Stimulated activated naive CD8-positive, alpha-beta T cell treated with anti-CD3 and anti-CD28 coated beads, Interleukin-15, Interleukin-2, amounts not matched to agents 100 ng/mL and 50 ng/mL, for 24 hours (primary cell): Measurements from ENCODE around the gene TDP2.
"Not testable (repeated sequence)": the region's sequence is repeated elsewhere in the genome, so short reads cannot be mapped to it uniquely, and the experiment has no call there.

ENCODE experiments used
- H3K27ac Mint-ChIP-seq: one replicate; pipeline ENCODE4 v1.8.0; 2021; ENCODE audit warnings: mild to moderate bottlenecking, mixed read lengths
- H3K27me3 Mint-ChIP-seq: one replicate; pipeline ENCODE4 v1.8.0; 2021; ENCODE audit warnings: mixed read lengths
- H3K36me3 Mint-ChIP-seq: one replicate; pipeline ENCODE4 v1.8.0; 2021; ENCODE audit warnings: low read depth, mixed read lengths
- H3K4me1 Mint-ChIP-seq: one replicate; pipeline ENCODE4 v1.8.0; 2021; ENCODE audit warnings: low read depth, mixed read lengths
- H3K4me3 Mint-ChIP-seq: one replicate; pipeline ENCODE4 v1.8.0; 2021; ENCODE audit warnings: mild to moderate bottlenecking, mixed read lengths
- H3K9me3 Mint-ChIP-seq: one replicate; pipeline ENCODE4 v1.8.0; 2021; ENCODE audit warnings: mixed read lengths

Gene TDP2

GRCh38 chr6:24691550-24691949, 24.9 kb upstream of the TDP2 start:
- Mint-ChIP-seq H3K27me3 (no peaks in the 10 kb centered on the region), H3K4me3 (no peak overlapping the region), H3K36me3 (peaks cover 10% of the 10 kb centered on the region), H3K27ac (peak overlapping the region; percentile 68), H3K9me3 (no peaks in the 10 kb centered on the region), H3K4me1 (peaks cover 33% of the 10 kb centered on the region)

DNA sequence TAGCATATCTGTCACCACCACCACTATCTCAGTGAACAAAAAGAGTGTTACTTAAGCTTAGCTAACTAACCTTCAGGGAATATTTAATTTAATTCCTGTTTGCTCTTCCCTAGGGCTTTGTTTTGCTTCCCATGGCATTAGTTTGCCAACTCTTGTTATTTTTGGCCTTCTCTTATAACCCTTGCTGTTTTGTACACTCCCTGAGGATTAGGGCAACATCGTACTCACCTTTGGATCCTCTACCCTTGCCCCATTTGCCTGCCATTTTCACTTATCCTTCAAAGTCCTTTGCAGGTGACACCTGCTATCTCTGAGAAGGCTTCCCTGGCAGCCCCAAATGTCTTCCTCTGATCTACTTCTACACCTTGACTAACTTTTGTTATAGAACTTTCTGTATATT, 23.9 kb upstream of the TDP2 start:
- Mint-ChIP-seq H3K36me3 (peaks cover 10% of the 10 kb centered on the region), H3K4me3 (no peak overlapping the region), H3K27me3 (no peaks in the 10 kb centered on the region), H3K9me3 (no peaks in the 10 kb centered on the region), H3K27ac (no peak overlapping the region), H3K4me1 (peaks cover 24% of the 10 kb centered on the region)

GRCh38 chr6:24689964-24690363, 23.3 kb upstream of the TDP2 start:
- H3K4me1 Mint-ChIP-seq, result peaks cover 21% of the 10 kb centered on the region
- no peak overlapping the region for H3K27ac Mint-ChIP-seq
- no peaks in the 10 kb centered on the region for H3K27me3 Mint-ChIP-seq
- no peaks in the 10 kb centered on the region for H3K9me3 Mint-ChIP-seq
- no peak overlapping the region for H3K4me3 Mint-ChIP-seq
- peaks cover 10% of the 10 kb centered on the region for H3K36me3 Mint-ChIP-seq

DNA sequence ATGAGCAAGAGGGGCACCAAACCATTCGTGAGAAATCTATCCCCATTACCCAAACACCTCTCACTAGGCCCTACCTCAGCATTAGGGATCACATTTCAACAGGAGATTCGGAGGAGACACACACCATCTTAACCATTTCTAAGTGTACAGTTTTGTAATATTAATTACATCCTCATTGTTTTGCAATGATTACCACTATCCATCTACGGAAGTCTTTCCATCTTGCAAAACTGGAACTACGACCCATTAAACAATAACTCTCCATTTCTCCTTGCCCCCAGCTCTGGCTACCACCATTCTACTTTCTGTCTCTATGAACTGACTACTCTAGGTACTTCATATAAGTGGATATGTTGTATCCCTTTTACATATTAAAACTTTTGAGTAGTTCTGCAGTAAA, 20.2 kb upstream of the TDP2 start:
- Mint-ChIP-seq H3K27ac (no peak overlapping the region), H3K36me3 (peaks cover 10% of the 10 kb centered on the region)

GRCh38 chr6:24686408-24686807, 19.7 kb upstream of the TDP2 start:
- no peak overlapping the region for H3K27ac Mint-ChIP-seq
- peaks cover 10% of the 10 kb centered on the region for H3K36me3 Mint-ChIP-seq
- H3K4me1 Mint-ChIP-seq, result peaks cover 5% of the 10 kb centered on the region
- H3K9me3 Mint-ChIP-seq, result no peaks in the 10 kb centered on the region
- no peak overlapping the region for H3K4me3 Mint-ChIP-seq
- no peaks in the 10 kb centered on the region for H3K27me3 Mint-ChIP-seq

More for the DNA sequence above, 20.2 kb upstream of the TDP2 start:
- Mint-ChIP-seq H3K4me1 (peaks cover 11% of the 10 kb centered on the region), H3K27me3 (no peaks in the 10 kb centered on the region), H3K4me3 (no peak overlapping the region), H3K9me3 (no peaks in the 10 kb centered on the region)

GRCh38 chr6:24683297-24684296, 16.9 kb upstream of the TDP2 start:
- H3K9me3 Mint-ChIP-seq, result no peaks in the 10 kb centered on the region
- H3K4me3 Mint-ChIP-seq, result no peak overlapping the region

DNA sequence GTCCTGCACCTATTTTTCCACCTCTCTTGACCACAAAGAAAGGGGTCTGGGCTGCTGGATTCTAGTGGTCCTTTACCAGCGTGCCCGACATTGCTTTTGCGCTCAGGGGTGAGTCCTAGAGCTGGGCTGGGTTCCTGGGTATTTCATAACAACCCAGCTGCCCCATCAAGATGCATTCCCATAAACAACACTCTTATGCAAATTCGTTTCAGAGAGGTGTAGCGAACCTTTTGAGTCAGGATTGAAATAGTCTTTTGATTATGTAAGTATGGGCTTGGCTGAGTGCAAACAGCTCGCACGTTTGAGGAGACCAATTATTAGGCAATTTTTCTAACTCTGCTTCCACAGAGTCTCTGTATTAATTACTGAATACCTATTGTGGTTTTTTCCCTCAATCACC, 13.9 kb upstream of the TDP2 start:
- H3K4me1 Mint-ChIP-seq, result peaks cover 2% of the 10 kb centered on the region
- H3K27ac Mint-ChIP-seq, result no peak overlapping the region
- H3K4me3 Mint-ChIP-seq, result no peak overlapping the region
- no peaks in the 10 kb centered on the region for H3K9me3 Mint-ChIP-seq
- no peaks in the 10 kb centered on the region for H3K27me3 Mint-ChIP-seq
- H3K36me3 Mint-ChIP-seq, result peaks cover 4% of the 10 kb centered on the region

More at GRCh38 chr6:24683297-24684296, 16.9 kb upstream of the TDP2 start:
- no peak overlapping the region for H3K27ac Mint-ChIP-seq
- H3K36me3 Mint-ChIP-seq, result peaks cover 13% of the 10 kb centered on the region
- H3K27me3 Mint-ChIP-seq, result no peaks in the 10 kb centered on the region
- no peaks in the 10 kb centered on the region for H3K4me1 Mint-ChIP-seq

- H3K36me3 Mint-ChIP-seq, H3K9me3 Mint-ChIP-seq, H3K4me3 Mint-ChIP-seq, H3K4me1 Mint-ChIP-seq, H3K27me3 Mint-ChIP-seq, H3K27ac Mint-ChIP-seq: not testable (repeated sequence)
These were observed 12.2 kb upstream of the TDP2 start for GRCh38 chr6:24678792-24679352.

GRCh38 chr6:24673625-24674024, 6.9 kb upstream of the TDP2 start:
- Mint-ChIP-seq H3K36me3 (peaks cover 35% of the 10 kb centered on the region), H3K27ac (no peak overlapping the region), H3K9me3 (peaks cover 12% of the 10 kb centered on the region)

DNA sequence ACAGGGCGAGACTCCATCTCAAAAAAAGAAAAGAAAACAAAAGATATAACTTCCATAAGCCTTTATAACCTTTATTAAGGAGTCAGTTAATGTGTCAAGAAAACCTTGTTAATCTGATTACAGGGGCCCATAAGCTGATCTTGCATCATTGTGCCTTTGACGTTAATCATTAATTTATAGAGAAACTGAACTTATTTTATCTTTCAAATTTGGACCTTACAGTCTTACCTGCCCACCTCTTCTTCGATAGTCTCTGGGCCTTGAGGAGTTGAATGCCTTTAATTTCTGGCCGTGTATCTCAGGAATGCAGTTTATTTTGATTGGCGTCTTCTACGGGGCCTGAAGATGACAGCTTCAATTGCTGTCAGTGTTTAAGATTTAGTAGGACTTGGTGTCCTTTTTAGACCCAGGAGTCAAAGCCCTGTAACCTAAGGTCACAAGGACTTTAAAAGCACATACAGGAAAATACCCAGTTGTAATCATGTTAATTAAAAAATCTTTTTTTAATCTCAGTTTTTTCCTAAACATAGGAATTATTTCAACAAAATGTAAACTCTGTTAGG, 6.0 kb upstream of the TDP2 start:
- Mint-ChIP-seq H3K27me3 (no peaks in the 10 kb centered on the region), H3K9me3 (peaks cover 12% of the 10 kb centered on the region), H3K4me3 (no peak overlapping the region), H3K36me3 (peaks cover 35% of the 10 kb centered on the region), H3K4me1 (peaks cover 20% of the 10 kb centered on the region), H3K27ac (no peak overlapping the region)

More at GRCh38 chr6:24673625-24674024, 6.9 kb upstream of the TDP2 start:
- H3K27me3 Mint-ChIP-seq, result no peaks in the 10 kb centered on the region
- peaks cover 12% of the 10 kb centered on the region for H3K4me1 Mint-ChIP-seq
- no peak overlapping the region for H3K4me3 Mint-ChIP-seq

- H3K4me3 Mint-ChIP-seq, H3K27me3 Mint-ChIP-seq, H3K27ac Mint-ChIP-seq: not testable (repeated sequence)
- Mint-ChIP-seq H3K9me3 (peaks cover 12% of the 10 kb centered on the region), H3K4me1 (peaks cover 32% of the 10 kb centered on the region), H3K36me3 (peaks cover 41% of the 10 kb centered on the region)
These were observed 4.4 kb upstream of the TDP2 start for GRCh38 chr6:24671077-24671476.

- H3K4me3 Mint-ChIP-seq, H3K27ac Mint-ChIP-seq, H3K27me3 Mint-ChIP-seq: not testable (repeated sequence)
- peaks cover 34% of the 10 kb centered on the region for H3K4me1 Mint-ChIP-seq
- H3K9me3 Mint-ChIP-seq, result peaks cover 12% of the 10 kb centered on the region
- H3K36me3 Mint-ChIP-seq, result peaks cover 45% of the 10 kb centered on the region
These were observed 3.8 kb upstream of the TDP2 start for GRCh38 chr6:24670492-24670891.

DNA sequence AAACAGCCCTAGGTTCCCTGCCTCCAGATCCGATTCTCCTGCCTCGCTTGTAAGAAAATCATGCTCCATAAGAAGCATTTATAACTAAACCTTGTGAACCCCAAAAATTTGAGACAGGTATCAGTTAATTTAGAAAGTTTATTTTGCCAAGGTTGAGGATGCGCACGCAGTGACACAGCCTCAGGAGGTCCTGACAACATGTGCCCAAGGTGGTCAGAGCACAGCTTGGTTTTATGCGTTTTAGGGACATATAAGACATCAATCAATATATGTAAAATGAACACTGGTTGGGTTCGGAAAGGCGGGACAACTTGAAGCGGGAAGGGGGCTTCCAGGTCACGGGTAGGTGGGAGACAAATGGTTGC, 2.3 kb upstream of the TDP2 start:
- H3K36me3 Mint-ChIP-seq, result peaks cover 54% of the 10 kb centered on the region
- no peaks in the 10 kb centered on the region for H3K27me3 Mint-ChIP-seq
- peaks cover 12% of the 10 kb centered on the region for H3K9me3 Mint-ChIP-seq
- H3K4me1 Mint-ChIP-seq, result peaks cover 45% of the 10 kb centered on the region
- H3K27ac Mint-ChIP-seq, result no peak overlapping the region
- peak overlapping the region; percentile 97 for H3K4me3 Mint-ChIP-seq

DNA sequence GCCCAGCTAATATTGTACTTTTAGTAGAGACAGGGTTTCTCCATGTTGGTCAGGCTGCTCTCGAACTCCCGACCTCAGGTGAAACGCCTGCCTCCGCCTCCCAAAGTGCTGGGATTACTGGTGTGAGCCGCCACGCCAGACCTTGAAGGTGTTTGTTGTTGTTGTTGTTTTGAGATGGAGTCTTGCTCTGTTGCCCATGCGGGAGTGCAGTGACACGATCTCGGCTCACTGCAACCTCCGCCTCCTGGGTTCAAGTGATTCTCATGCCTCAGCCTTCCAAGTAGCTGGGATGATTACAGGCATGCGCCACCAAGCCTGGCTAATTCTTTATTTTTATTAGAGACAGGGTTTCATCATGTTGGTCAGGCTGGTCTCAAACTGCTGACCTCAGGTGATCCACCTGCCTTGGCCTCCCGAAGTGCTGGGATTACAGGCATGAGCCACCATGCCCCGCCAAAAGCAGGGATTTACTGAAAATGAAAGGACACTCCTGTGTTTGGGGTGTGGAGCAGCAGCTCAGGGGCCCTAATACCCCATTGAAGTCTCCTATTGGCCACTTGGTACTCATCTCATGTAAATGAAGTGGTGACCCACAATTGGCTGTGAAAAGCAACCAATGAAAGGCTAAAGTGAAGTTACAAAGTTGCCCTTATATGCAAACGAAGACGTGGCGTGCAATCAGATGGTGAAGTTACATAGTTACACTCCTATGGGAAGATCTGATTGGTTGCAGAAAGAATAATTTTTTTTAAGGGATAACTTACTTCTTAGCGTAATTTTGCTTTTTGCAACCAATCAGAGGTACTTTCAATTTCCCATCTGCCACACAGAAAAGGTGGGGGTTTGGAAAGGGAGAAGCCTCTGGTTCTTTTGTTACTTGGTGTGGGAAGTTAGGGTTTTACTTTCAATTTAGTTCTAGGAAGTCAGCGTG, 1.6 kb upstream of the TDP2 start:
- Mint-ChIP-seq H3K36me3 (peaks cover 61% of the 10 kb centered on the region), H3K4me3 (peak overlapping the region; percentile 97), H3K4me1 (peaks cover 52% of the 10 kb centered on the region), H3K9me3 (peaks cover 12% of the 10 kb centered on the region)
- not testable (repeated sequence) for H3K27me3 Mint-ChIP-seq, H3K27ac Mint-ChIP-seq
